Kidney epithelial cell (primary cell): ENCODE measurements around the gene SMAD7. TPM values are rescaled to one million over a fixed set of nuclear protein-coding genes. Genes with fewer than 3 reads are reported as not detected.

Source experiments
- DNase-seq: peaks from one replicate; pipeline ENCODE4 v3.0.0-alpha.2; 2010; ENCODE audit warnings: low read depth
- H3K27me3 ChIP-seq: 2 replicates; pipeline ENCODE4 v1.6.0; 2011; ENCODE audit warnings: low read length; ENCODE audit not compliant: control insufficient read depth, insufficient read depth
- H3K36me3 ChIP-seq: 2 replicates; pipeline ENCODE4 v1.5.1; 2011; ENCODE audit warnings: low read length; ENCODE audit not compliant: control insufficient read depth, insufficient read depth
- H3K4me3 ChIP-seq: 2 replicates; pipeline ENCODE4 v1.5.1; 2011; ENCODE audit warnings: low read depth, mild to moderate bottlenecking, control low read depth, low read length
- CTCF ChIP-seq: IDR thresholded peaks from 2 replicates; pipeline ENCODE4 v1.5.1; 2011; ENCODE audit warnings: mild to moderate bottlenecking, moderate library complexity, low read length, control low read depth, inconsistent platforms; ENCODE audit not compliant: insufficient read depth, poor library complexity, severe bottlenecking
- total RNA-seq: library from RNA; depleted of rRNA; stranded (reverse); fragments of >200 nt; gene quantifications from 2 replicates; pipeline ENCODE4 v1.2.3, GENCODE V29; 2015

SMAD7 gene
- total RNA-seq, 1 donor from 2014 or later, result 54.3 TPM

- Histone ChIP-seq H3K27me3 (no peaks in the 10 kb centered on the region), H3K4me3 (no peak overlapping the region), H3K36me3 (no peaks in the 10 kb centered on the region)
- no peak for TF ChIP-seq CTCF
- DNase-seq, result no peak
These were observed 23.3 kb downstream of the SMAD7 start for GRCh38 chr18:48927286-48928080.

- DNase-seq, result no peak
- no peaks in the 10 kb centered on the region for H3K27me3 ChIP-seq
- TF ChIP-seq CTCF, result no peak
- no peak overlapping the region for H3K4me3 ChIP-seq
- H3K36me3 ChIP-seq, result peaks cover 2% of the 10 kb centered on the region
These were observed 24.3 kb downstream of the SMAD7 start for GRCh38 chr18:48926420-48926857.

GRCh38 chr18:48925491-48925780, 25.3 kb downstream of the SMAD7 start:
- H3K36me3 ChIP-seq, result peaks cover 3% of the 10 kb centered on the region
- no peak overlapping the region for H3K4me3 ChIP-seq
- no peak for DNase-seq
- no peaks in the 10 kb centered on the region for H3K27me3 ChIP-seq
- no peak for TF ChIP-seq CTCF

- no peak for DNase-seq
- TF ChIP-seq CTCF, result no peak
- Histone ChIP-seq H3K4me3 (no peak overlapping the region), H3K27me3 (no peaks in the 10 kb centered on the region), H3K36me3 (peaks cover 3% of the 10 kb centered on the region)
These were observed 25.9 kb downstream of the SMAD7 start for GRCh38 chr18:48924630-48925490.

- no peak overlapping the region for H3K4me3 ChIP-seq
- TF ChIP-seq CTCF, result no peak
- H3K36me3 ChIP-seq, result peaks cover 3% of the 10 kb centered on the region
- no peak for DNase-seq
- no peaks in the 10 kb centered on the region for H3K27me3 ChIP-seq
These were observed 26.8 kb downstream of the SMAD7 start for GRCh38 chr18:48923746-48924629.
